ENCODE measurements around the gene ADAMTS15.

ADAMTS15 gene

GRCh38 chr11:130480186-130480585, 31.7 kb downstream of the ADAMTS15 start:
- Histone ChIP-seq H3K36me3 (ENCODE audit: low read depth) (no peaks in the 10 kb centered on the region), H3K4me3 (ENCODE audit: severe bottlenecking) (no peak overlapping the region), H3K9me3 (ENCODE audit: severe bottlenecking) (no peaks in the 10 kb centered on the region), H3K27ac (ENCODE audit: poor library complexity, severe bottlenecking) (no peak overlapping the region), H3K27me3 (ENCODE audit: insufficient read depth, poor library complexity, severe bottlenecking) (no peaks in the 10 kb centered on the region), H3K4me1 (ENCODE audit: insufficient read depth, poor library complexity, severe bottlenecking) (peaks cover 10% of the 10 kb centered on the region)
- ATAC-seq (ENCODE audit: low read depth) (no peak), DNase-seq (ENCODE audit: low spot score) (no peak)
- no peak for TF ChIP-seq CTCF (IDR thresholded peaks at IDR 0.05; ENCODE audit: poor library complexity, severe bottlenecking)

DNA sequence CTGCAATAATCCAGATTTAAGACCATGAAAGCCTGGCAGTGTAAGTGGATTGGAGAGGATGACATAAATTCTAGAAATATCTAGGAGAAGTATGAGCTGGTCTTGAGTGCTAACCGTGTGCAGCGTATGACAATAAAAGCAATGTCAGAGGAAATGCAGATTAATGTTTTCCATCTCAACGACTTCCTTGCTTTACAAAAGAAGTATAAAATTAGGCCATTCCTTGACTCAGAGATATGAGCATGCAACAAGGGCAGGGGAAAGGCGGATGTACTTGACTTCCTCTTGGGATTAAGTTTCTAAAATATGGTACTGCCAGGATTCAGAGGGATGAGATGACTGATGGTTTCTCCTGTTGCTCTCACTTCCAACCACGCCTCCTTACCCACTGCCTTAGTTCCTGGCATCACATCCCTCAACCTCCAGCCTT, 32.3 kb downstream of the ADAMTS15 start:
- H3K27ac ChIP-seq (ENCODE audit: poor library complexity, severe bottlenecking): no peak overlapping the region
- ATAC-seq (ENCODE audit: low read depth): no peak

GRCh38 chr11:130483124-130483523, 34.7 kb downstream of the ADAMTS15 start:
- H3K27ac ChIP-seq (ENCODE audit: poor library complexity, severe bottlenecking): no peak overlapping the region
- ATAC-seq (ENCODE audit: low read depth) (no peak), DNase-seq (ENCODE audit: low spot score) (no peak)
- H3K4me1 ChIP-seq (ENCODE audit: insufficient read depth, poor library complexity, severe bottlenecking): peaks cover 7% of the 10 kb centered on the region
- no peak overlapping the region for H3K4me3 ChIP-seq (ENCODE audit: severe bottlenecking)
- no peaks in the 10 kb centered on the region for H3K27me3 ChIP-seq (ENCODE audit: insufficient read depth, poor library complexity, severe bottlenecking)
- no peaks in the 10 kb centered on the region for H3K36me3 ChIP-seq (ENCODE audit: low read depth)
- no peaks in the 10 kb centered on the region for H3K9me3 ChIP-seq (ENCODE audit: severe bottlenecking)
- no peak for TF ChIP-seq CTCF (IDR thresholded peaks at IDR 0.05; ENCODE audit: poor library complexity, severe bottlenecking)

More for the DNA sequence above, 32.3 kb downstream of the ADAMTS15 start:
- peaks cover 10% of the 10 kb centered on the region for H3K4me1 ChIP-seq (ENCODE audit: insufficient read depth, poor library complexity, severe bottlenecking)
- DNase-seq (ENCODE audit: low spot score): no peak
- no peak overlapping the region for H3K4me3 ChIP-seq (ENCODE audit: severe bottlenecking)
- H3K27me3 ChIP-seq (ENCODE audit: insufficient read depth, poor library complexity, severe bottlenecking): no peaks in the 10 kb centered on the region
- H3K36me3 ChIP-seq (ENCODE audit: low read depth): no peaks in the 10 kb centered on the region
- no peaks in the 10 kb centered on the region for H3K9me3 ChIP-seq (ENCODE audit: severe bottlenecking)
- no peak for TF ChIP-seq CTCF (IDR thresholded peaks at IDR 0.05; ENCODE audit: poor library complexity, severe bottlenecking)

DNA sequence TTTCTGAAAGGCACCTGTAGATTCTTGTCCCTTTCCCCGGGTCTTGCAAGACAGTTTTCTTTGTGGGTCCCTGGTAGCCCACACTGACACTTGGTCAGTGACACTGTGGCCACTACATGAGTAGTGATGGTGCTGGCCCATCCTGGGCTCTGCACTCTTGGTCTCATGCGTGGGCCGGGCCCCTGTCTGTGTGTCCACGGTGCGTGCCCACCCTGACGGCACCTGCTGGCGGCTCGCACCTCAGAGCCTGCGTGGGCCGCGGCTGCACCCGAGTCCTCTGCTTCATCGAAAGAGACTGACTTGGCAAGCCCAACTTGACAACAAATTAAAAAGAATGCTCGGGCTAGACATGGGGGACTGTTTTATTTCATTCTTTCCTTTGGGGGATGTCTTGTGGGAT, 37.5 kb downstream of the ADAMTS15 start:
- Histone ChIP-seq H3K27ac (ENCODE audit: poor library complexity, severe bottlenecking) (no peak overlapping the region), H3K4me1 (ENCODE audit: insufficient read depth, poor library complexity, severe bottlenecking) (no peaks in the 10 kb centered on the region), H3K27me3 (ENCODE audit: insufficient read depth, poor library complexity, severe bottlenecking) (no peaks in the 10 kb centered on the region), H3K9me3 (ENCODE audit: severe bottlenecking) (no peaks in the 10 kb centered on the region), H3K4me3 (ENCODE audit: severe bottlenecking) (no peak overlapping the region), H3K36me3 (ENCODE audit: low read depth) (no peaks in the 10 kb centered on the region)
- DNase-seq (ENCODE audit: low spot score): no peak
- TF ChIP-seq CTCF (IDR thresholded peaks at IDR 0.05; ENCODE audit: poor library complexity, severe bottlenecking): no peak
- no peak for ATAC-seq (ENCODE audit: low read depth)

DNA sequence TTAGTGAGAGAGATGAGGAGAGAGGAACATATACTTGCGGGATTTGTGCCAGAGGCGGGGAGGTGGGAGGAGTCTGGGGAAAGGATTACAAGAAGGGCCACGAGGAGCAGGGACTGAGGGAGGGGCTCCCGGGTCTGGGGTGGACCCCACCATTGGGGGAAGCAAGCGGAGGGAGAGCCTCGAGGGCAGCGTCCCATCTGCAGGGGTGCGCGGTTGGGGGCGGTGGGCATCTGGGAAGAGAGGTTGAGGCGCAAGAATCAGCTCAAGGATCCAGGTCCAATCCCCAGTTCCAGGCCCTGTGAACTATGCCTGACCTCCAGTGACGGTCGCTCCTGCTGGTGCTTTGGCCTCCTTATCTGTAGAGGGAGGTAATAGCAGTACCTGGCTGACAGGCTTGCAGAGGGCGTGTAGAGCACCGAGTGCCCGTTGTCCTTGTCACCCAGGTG, 38.0 kb downstream of the ADAMTS15 start:
- Histone ChIP-seq H3K36me3 (ENCODE audit: low read depth) (no peaks in the 10 kb centered on the region), H3K27ac (ENCODE audit: poor library complexity, severe bottlenecking) (no peak overlapping the region), H3K9me3 (ENCODE audit: severe bottlenecking) (no peaks in the 10 kb centered on the region), H3K27me3 (ENCODE audit: insufficient read depth, poor library complexity, severe bottlenecking) (no peaks in the 10 kb centered on the region), H3K4me3 (ENCODE audit: severe bottlenecking) (no peak overlapping the region), H3K4me1 (ENCODE audit: insufficient read depth, poor library complexity, severe bottlenecking) (no peaks in the 10 kb centered on the region)
- no peak for TF ChIP-seq CTCF (IDR thresholded peaks at IDR 0.05; ENCODE audit: poor library complexity, severe bottlenecking)
- DNase-seq (ENCODE audit: low spot score) (no peak), ATAC-seq (ENCODE audit: low read depth) (no peak)

All from RWPE2 (cell line).